Measurements from ENCODE around the gene GABRA4. TPM values are rescaled to one million over a fixed set of nuclear protein-coding genes. Genes with fewer than 3 reads are reported as not detected.

GABRA4 gene
- total RNA-seq, 1 donor: not detected

- H3K4me3 ChIP-seq (ENCODE audit: low read depth, low read length): no peak overlapping the region
- no peak for DNase-seq (ENCODE audit: low read depth)
- TF ChIP-seq, protein P1, sequence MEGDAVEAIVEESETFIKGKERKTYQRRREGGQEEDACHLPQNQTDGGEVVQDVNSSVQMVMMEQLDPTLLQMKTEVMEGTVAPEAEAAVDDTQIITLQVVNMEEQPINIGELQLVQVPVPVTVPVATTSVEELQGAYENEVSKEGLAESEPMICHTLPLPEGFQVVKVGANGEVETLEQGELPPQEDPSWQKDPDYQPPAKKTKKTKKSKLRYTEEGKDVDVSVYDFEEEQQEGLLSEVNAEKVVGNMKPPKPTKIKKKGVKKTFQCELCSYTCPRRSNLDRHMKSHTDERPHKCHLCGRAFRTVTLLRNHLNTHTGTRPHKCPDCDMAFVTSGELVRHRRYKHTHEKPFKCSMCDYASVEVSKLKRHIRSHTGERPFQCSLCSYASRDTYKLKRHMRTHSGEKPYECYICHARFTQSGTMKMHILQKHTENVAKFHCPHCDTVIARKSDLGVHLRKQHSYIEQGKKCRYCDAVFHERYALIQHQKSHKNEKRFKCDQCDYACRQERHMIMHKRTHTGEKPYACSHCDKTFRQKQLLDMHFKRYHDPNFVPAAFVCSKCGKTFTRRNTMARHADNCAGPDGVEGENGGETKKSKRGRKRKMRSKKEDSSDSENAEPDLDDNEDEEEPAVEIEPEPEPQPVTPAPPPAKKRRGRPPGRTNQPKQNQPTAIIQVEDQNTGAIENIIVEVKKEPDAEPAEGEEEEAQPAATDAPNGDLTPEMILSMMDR (IDR thresholded peaks at IDR 0.05; ENCODE audit: insufficient read depth, low read depth, low read length): no peak
Measured at GRCh38 chr4:46950826-46951225, 42.6 kb downstream of the GABRA4 start.

DNA sequence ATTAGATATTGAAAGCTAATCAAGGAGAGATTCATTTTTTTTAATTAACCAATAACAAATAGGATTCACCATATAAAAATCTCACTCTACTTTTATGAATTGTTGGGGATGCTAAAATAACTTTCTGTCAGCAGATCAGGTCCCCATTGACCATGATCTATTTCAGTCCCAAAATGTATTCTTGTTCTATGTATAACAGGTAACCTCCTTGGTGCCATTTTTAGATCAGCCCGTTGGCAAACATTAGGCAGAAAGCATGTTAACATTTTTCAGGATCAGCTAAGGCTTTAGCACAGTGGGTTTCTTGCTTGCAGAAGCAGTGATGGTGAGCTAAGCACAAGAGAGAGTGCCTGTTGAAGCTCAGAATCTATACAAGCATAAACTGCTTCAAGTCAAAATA, 43.6 kb downstream of the GABRA4 start:
- no peak overlapping the region for H3K4me3 ChIP-seq (ENCODE audit: low read depth, low read length)
- DNase-seq (ENCODE audit: low read depth): no peak
- TF ChIP-seq, protein P1 (IDR thresholded peaks at IDR 0.05; ENCODE audit: insufficient read depth, low read depth, low read length): no peak

GRCh38 chr4:46947541-46947940, 45.8 kb downstream of the GABRA4 start:
- no peak overlapping the region for H3K4me3 ChIP-seq (ENCODE audit: low read depth, low read length)
- no peak for DNase-seq (ENCODE audit: low read depth)
- TF ChIP-seq, protein P1 (IDR thresholded peaks at IDR 0.05; ENCODE audit: insufficient read depth, low read depth, low read length): no peak

GRCh38 chr4:46946919-46947536, 46.4 kb downstream of the GABRA4 start:
- DNase-seq (ENCODE audit: low read depth): no peak
- TF ChIP-seq, protein P1 (IDR thresholded peaks at IDR 0.05; ENCODE audit: insufficient read depth, low read depth, low read length): no peak
- H3K4me3 ChIP-seq (ENCODE audit: low read depth, low read length): no peak overlapping the region

DNA sequence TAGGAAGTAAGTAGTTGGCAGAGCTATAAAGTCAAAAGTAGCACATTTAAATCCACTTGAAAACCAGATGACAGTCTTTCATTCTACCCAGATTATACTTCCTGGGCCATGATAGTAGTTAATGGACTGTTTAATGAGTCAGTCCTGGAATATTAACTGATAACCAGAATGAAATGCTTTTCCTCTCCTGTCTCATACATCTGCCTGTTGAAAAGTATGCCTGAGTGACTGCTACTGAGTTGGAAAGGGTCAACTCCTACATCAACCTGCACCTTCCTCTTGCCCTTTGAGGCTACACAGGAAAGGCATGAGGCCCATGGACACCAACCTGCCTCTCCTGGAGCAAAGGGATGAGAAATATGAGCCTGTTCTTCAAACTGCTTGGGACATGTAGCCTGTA, 48.3 kb downstream of the GABRA4 start:
- TF ChIP-seq, protein P1 (IDR thresholded peaks at IDR 0.05; ENCODE audit: insufficient read depth, low read depth, low read length): no peak
- H3K4me3 ChIP-seq (ENCODE audit: low read depth, low read length): no peak overlapping the region
- no peak for DNase-seq (ENCODE audit: low read depth)

GRCh38 chr4:46944345-46944744, 49.0 kb downstream of the GABRA4 start:
- DNase-seq (ENCODE audit: low read depth): no peak
- TF ChIP-seq, protein P1 (IDR thresholded peaks at IDR 0.05; ENCODE audit: insufficient read depth, low read depth, low read length): no peak
- H3K4me3 ChIP-seq (ENCODE audit: low read depth, low read length): no peak overlapping the region

GRCh38 chr4:46937493-46937892, 55.9 kb downstream of the GABRA4 start:
- TF ChIP-seq, protein P1 (IDR thresholded peaks at IDR 0.05; ENCODE audit: insufficient read depth, low read depth, low read length): no peak
- peak; percentile 1 for DNase-seq (ENCODE audit: low read depth)

More at GRCh38 chr4:46937493-46937892, 55.9 kb downstream of the GABRA4 start:
- no peak overlapping the region for H3K4me3 ChIP-seq (ENCODE audit: low read depth, low read length)

All from fibroblast of villous mesenchyme (primary cell).